Stimulated activated CD8-positive, alpha-beta memory T cell treated with anti-CD3 and anti-CD28 coated beads, Interleukin-7, amount 100 ng/mL, for 48 hours (primary cell): Measurements from ENCODE around the gene RBBP7.

Source experiments
- DNase-seq, 2 donors: peaks; one replicate each; pipeline ENCODE4 v3.0.0-alpha.2; 2020; ENCODE audit warnings: low read depth in 1 of 2; ENCODE audit errors: extremely low read depth in 1 of 2

The RBBP7 gene

DNA sequence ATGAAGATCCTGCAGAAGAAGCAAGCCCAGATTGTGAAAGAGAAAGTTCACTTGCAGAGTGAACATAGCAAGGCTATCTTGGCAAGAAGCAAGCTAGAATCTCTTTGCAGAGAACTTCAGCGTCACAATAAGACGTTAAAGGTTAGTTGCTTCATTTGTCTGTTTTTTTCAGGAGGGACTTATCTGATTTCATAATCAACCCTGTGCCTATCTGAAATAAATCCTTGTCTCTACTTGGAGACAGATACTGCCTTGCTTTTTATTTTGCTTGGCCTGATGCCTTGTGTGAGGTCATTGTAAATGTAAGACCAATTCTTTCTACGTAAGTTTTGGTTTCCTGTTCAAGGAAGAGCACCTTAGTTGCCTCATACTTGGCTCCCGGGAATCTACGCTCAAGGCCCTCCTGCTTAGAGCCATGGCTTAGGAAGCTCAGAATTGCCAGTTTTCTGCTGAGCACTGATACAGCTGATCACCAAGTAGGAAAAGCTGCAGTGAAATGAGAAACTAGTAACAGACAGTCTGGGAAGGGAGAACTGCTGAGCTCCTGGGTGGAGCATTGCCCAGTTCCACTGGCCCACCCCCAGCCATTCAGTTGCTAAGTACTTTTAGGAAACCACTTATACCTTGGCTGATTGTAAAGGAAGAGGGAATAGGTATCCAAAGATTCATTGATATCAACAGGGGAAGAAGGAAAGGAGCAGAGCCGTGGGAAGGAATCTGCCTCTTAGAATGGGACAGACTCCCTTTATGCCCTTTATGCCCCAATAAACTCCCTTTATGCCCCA lies 41.8 kb downstream of the RBBP7 start:
- DNase-seq = no peak

DNA sequence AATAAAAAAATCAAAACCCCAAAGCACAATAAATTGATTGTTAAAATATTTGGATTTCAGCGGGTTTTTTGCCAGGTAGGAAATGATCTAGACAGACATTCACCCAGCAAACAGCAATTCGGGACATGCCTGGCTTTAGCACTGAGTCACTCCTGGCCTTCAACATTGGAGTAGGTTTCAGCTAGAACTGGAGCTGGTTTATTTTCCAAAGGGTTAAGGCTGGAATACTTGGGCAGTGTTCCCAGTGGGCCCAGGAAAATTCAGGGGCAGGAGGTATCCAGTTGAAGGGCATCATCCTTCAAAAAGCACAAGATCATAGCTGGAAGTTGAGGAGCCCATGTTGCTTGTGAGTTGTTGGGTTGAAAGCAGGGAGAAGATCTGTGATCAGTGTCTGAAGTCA lies 42.9 kb downstream of the RBBP7 start:
- DNase-seq = no peak

DNA sequence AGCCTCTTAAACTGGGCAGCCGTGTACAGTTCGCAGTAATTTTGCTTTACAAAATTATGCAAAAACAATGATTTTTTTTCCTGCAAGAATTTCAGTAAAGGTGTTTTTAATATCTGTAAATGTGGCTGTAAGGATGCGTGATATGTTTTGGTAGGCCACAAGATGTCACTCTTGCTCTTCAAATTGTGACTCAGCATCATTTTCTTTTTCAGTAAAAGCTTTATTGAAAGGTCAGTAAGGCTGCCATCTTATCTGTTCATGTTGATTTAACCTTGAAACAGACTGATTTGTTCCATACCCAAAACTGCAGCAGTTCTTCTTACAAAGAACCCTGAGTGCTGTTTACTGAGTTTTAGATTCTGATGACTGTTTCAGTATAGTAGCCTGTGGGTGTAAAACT lies 44.0 kb downstream of the RBBP7 start:
- DNase-seq = no peak

DNA sequence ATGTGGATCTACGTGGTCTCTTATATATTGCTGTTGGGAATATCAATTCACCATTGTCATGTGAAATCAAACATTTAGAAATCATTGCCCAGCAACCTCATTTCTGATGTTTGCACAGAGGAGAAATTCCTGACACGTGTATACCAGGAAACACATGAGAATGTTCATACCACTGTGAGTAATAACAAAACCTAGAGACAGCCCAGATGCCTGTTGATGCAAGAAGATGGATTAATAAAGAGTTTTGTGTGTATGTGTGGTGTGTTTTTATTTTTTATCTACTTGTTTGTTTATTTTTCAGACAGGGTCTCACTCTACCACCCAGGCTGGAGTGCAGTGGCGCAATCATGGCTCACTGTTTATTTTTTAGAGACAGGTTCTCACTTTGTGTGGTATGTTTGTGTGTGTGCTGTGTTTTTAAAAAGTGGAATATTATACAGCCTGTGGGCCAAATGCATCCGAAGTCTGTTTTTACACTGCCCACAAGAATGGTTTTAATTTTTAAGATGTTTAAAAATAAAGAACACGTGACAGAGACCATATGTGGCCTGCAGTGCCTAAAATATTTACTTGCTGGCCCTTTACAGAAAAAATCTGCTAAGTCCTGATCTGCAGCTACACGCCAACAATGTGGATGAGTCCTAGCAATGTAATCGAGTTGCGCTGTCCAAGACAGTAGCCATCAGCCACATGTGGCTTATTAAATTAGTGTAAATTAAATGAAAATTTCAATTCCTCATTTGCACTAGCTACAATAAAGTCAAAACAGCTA lies 44.7 kb downstream of the RBBP7 start:
- DNase-seq = no peak

DNA sequence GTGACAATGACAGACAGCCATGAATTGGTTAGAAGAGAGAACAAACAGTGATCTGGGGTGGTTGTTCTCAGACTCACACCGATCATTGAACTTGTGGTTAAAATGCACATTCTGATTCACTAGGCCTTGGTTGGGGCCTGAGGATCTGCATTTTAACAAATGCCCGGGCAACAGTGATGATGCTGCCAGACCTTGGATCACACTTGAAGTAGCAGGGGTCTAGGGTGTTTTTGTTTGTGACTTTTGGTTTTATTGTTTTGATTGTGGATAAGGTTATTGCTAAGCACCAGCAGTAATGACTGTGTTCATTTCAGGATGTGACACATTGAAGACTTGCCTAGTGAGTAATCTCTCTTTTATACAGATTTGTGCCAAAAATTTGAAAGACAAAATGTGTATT lies 47.4 kb downstream of the RBBP7 start:
- no peak for DNase-seq

DNA sequence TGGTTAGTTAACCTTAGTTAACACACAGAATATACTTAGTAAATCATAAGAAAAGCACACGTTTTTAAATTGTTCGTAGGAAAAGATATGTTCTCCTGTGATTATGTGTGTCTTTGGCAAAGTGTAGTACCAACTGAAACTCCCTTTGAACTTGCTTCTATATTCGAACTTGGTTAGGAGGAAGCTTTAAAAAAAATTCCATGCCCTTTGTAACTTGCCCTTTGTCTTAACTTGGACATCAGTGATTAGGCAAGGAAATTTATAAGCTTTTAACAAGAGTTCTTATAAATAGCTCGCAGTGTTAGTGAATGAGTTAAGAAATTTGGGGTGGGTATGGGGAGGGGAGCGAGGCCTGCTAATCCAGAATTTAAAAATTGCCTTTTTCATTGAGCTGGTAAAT lies 50.5 kb downstream of the RBBP7 start:
- DNase-seq = no peak

DNA sequence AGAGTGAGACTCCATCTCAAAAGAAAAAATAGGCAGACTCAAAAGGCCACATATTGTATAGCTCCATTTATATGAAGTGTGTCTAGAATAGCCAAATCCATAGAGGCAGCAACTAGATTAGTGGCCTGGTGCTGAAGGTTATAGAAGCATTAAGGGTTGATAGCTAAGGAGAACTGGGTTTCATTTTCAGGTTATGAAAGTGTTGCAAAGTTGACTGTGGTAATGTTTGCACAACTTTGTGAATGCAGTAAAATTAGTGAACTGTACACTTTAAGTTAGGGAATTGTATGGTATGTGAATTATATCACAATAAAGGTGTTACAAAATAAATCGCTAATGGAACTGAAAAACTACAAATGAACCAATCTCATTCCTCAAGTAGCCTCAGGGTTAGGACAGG lies 55.6 kb downstream of the RBBP7 start:
- no peak for DNase-seq

DNA sequence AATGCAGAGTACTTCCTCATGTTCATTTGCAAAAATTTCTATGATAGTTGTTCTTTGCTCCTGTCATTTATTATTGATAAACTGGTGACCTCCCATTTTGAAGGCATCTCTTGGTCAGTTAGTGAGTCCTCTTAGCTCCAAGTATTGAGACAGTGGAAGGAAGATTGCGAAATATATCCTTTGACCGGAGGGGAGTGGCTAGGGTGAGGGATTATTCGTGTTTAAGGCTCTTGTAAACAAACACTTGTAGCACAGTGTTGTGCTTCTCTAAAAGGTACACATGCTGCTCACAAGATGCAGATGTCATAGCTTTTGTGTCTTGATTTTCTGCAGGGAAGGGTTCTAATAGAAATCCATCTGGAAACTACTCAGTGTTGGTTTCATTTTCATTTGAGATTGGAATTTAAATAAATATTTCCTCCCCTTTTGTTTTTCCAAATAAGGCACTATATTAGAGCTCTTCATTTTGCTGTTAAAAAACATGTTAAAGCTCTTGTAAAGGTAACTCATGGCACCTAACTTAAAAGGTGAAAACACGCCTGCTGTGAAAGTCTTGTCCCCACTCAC lies 62.1 kb downstream of the RBBP7 start:
- DNase-seq = no peak

DNA sequence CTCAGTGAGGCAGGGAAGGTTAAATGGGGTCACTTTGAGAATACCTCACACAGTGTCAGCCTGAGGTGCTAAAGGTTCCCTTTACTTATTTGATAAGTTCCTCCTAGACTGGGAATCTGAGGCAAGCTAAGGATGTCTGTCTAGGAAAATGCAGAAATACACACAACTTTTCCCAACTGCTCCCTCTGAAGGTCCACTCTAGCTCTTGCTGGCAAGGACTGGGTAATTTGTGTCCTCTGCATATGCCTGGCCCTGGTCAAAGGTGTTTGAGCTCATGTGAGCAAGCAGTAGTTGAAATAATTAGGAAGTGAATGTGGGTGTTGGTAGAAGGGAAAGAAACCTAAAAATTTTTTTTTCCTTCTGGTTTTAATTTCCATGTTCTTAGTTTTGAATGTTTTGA lies 62.6 kb downstream of the RBBP7 start:
- DNase-seq = no peak

DNA sequence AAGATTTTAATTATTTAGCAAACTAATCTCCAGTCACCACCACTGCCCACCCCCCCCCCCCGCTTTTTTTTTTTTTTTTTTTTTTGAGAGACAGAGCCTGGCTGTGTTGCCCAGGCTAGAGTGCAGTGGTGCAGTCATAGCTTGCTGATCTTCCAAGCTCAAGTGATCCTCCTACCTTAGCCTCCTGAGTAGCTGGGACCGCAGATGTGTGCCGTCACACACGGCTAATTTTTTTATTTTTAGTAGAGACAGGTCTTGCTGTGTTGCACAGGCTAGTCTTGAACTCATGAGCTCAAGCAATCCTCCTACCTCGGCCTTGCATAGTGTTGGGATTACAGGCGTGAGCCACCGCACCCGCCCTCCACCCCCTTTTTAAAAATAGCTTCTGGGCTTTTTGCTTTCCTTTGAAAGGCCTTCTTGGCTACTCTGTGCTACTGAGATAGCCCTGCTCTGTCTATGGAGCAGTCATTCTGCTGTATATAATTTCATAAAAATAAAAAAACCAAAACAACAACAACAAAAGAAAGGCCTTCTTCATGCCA lies 65.2 kb downstream of the RBBP7 start:
- no peak for DNase-seq

DNA sequence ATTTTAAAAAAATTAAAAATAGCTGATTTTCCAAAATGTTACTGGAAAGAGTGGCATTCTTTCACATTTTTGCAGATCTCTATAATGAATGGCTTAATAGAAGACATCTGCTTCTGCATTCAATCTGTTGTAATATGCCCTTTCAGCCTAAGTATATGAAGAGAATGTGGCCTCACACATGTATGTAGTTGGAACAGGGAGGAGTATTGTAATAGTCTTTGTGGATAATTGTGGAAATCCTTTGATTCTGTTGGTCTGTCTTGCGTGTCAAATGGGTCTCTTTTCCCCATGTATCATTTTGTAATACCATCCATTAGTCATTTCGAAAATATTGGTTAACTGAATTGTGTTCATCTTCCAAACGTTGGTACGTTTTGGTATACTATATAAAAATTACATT lies 72.3 kb downstream of the RBBP7 start:
- no peak for DNase-seq

DNA sequence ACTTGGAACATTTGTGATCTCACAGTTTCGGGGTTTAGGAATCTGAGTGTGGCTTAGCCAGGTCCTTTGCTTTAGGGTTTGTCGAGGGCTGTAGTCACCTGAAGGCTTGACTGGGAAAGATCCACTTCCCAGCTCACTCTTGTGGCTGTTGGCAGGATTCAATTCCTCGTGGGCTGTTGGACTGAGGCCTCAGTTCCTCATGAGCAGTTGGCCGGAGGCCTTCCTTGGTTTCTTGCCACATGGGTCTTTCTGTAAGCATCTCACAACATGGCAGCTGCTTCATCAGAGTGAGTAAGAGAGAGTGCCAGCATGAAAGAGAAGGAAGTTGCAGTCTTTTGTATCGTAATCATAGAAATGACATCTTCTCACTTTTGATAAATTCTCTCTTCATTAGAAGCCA lies 72.8 kb downstream of the RBBP7 start:
- no peak for DNase-seq

DNA sequence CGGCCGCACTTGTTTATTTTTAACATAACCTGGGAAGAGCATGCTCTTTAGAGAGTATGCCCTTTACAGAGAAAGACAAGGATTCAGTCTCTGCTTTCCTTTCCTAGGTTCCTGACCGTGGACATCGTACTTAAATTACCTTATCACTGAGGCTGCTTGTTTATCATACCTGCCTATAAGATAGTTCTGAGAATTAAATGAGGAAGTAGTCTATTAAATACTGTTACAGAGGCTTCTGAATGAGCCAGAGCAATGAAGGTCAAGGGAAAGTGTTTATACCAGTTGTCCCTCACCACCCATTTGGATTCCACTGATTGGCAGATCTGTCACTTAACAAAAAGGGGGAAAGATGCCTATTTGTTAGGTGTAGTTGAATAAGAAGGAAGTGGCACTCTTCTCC lies 73.9 kb downstream of the RBBP7 start:
- no peak for DNase-seq
